H9 (cell line): ENCODE data around the gene TMPRSS11A. TPM values are rescaled to one million over a fixed set of nuclear protein-coding genes. Genes with fewer than 3 reads are reported as not detected.

Source experiments
- DNase-seq: peaks from one replicate; pipeline ENCODE4 v3.0.0-alpha.2; 2017
- H2AFZ ChIP-seq: one replicate; pipeline ENCODE4 v1.6.1; 2013; ENCODE audit warnings: mild to moderate bottlenecking, low read length, control low read depth, moderate library complexity
- H2AK5ac ChIP-seq: 2 replicates; pipeline ENCODE4 v1.6.1; 2013; ENCODE audit warnings: low read length, control low read depth, mixed read lengths; ENCODE audit not compliant: insufficient read length
- H2BK120ac ChIP-seq: one replicate; pipeline ENCODE4 v1.6.1; 2013; ENCODE audit warnings: low read depth, mild to moderate bottlenecking, low read length, control low read depth, inconsistent platforms; ENCODE audit not compliant: poor library complexity, severe bottlenecking
- H2BK12ac ChIP-seq: 2 replicates; pipeline ENCODE4 v1.6.1; 2013; ENCODE audit warnings: low read length, control low read depth, mixed read lengths, low read depth; ENCODE audit not compliant: insufficient read length
- H2BK15ac ChIP-seq: 2 replicates; pipeline ENCODE4 v1.6.1; 2013; ENCODE audit warnings: low read depth, low read length, control low read depth
- H2BK20ac ChIP-seq: one replicate; pipeline ENCODE4 v1.6.1; 2013; ENCODE audit warnings: low read depth, mild to moderate bottlenecking, low read length, control low read depth, inconsistent platforms; ENCODE audit not compliant: poor library complexity, severe bottlenecking
- H2BK5ac ChIP-seq: 2 replicates; pipeline ENCODE4 v1.6.1; 2013; ENCODE audit warnings: low read length, control low read depth, mixed read lengths; ENCODE audit not compliant: insufficient read length
- H3K14ac ChIP-seq: 2 replicates; pipeline ENCODE4 v1.6.1; 2013; ENCODE audit warnings: low read length, control low read depth; ENCODE audit not compliant: insufficient read depth
- H3K18ac ChIP-seq: 2 replicates; pipeline ENCODE4 v1.6.1; 2013; ENCODE audit warnings: low read depth, mild to moderate bottlenecking, mixed read lengths, low read length, control low read depth; ENCODE audit not compliant: insufficient read length
- H3K23ac ChIP-seq: 2 replicates; pipeline ENCODE4 v1.6.1; 2013; ENCODE audit warnings: low read length, control low read depth, mixed read lengths, low read depth; ENCODE audit not compliant: insufficient read length
- H3K23me2 ChIP-seq: 2 replicates; pipeline ENCODE4 v1.6.1; 2013; ENCODE audit warnings: low read depth, mild to moderate bottlenecking, mixed read lengths, low read length, control low read depth; ENCODE audit not compliant: insufficient read length, poor library complexity, severe bottlenecking
- H3K27ac ChIP-seq: 2 replicates; pipeline ENCODE4 v1.5.1; 2013; ENCODE audit warnings: low read length, control low read depth, mixed read lengths, low read depth; ENCODE audit not compliant: insufficient read length
- H3K27me3 ChIP-seq: 2 replicates; pipeline ENCODE4 v1.6.1; 2013; ENCODE audit warnings: low read length, control low read depth, inconsistent platforms; ENCODE audit not compliant: insufficient read depth
- H3K4ac ChIP-seq: 2 replicates; pipeline ENCODE4 v1.6.1; 2013; ENCODE audit warnings: low read depth, mild to moderate bottlenecking, control low read depth, inconsistent platforms, low read length, moderate library complexity
- H3K4me1 ChIP-seq: 2 replicates; pipeline ENCODE4 v1.6.1; 2013; ENCODE audit warnings: low read length, control low read depth, inconsistent platforms; ENCODE audit not compliant: insufficient read depth
- H3K4me2 ChIP-seq: 2 replicates; pipeline ENCODE4 v1.6.1; 2013; ENCODE audit warnings: low read length, control low read depth, mixed read lengths; ENCODE audit not compliant: insufficient read length, insufficient read depth
- H3K56ac ChIP-seq: 2 replicates; pipeline ENCODE4 v1.6.1; 2013; ENCODE audit warnings: low read depth, mild to moderate bottlenecking, mixed read lengths, low read length, control low read depth; ENCODE audit not compliant: insufficient read length
- H3K79me1 ChIP-seq: 2 replicates; pipeline ENCODE4 v1.6.1; 2013; ENCODE audit warnings: low read depth, mild to moderate bottlenecking, moderate library complexity, low read length, control low read depth, inconsistent platforms; ENCODE audit not compliant: insufficient read depth, poor library complexity, severe bottlenecking
- H3K79me2 ChIP-seq: 2 replicates; pipeline ENCODE4 v1.6.1; 2013; ENCODE audit warnings: low read length, control low read depth, inconsistent platforms; ENCODE audit not compliant: insufficient read depth
- H3K9ac ChIP-seq: 2 replicates; pipeline ENCODE4 v1.6.1; 2013; ENCODE audit warnings: low read length, control low read depth, mixed read lengths; ENCODE audit not compliant: insufficient read length; ENCODE audit errors: extremely low read depth
- H3K9me3 ChIP-seq: one replicate; pipeline ENCODE4 v1.6.1; 2013; ENCODE audit warnings: low read depth, low read length, inconsistent platforms; ENCODE audit not compliant: control insufficient read depth
- H3T11ph ChIP-seq: one replicate; pipeline ENCODE4 v1.6.1; 2013; ENCODE audit warnings: mild to moderate bottlenecking, low read length, control low read depth, inconsistent platforms
- H4K20me1 ChIP-seq: one replicate; pipeline ENCODE4 v1.6.1; 2013; ENCODE audit not compliant: control insufficient read depth, insufficient read length, insufficient read depth
- H4K5ac ChIP-seq: 2 replicates; pipeline ENCODE4 v1.6.1; 2013; ENCODE audit warnings: low read depth, mild to moderate bottlenecking, mixed read lengths, low read length, control low read depth; ENCODE audit not compliant: insufficient read length
- H4K8ac ChIP-seq: replicated peaks from 2 replicates; pipeline ENCODE4 v1.6.1; 2013; ENCODE audit warnings: low read length, control low read depth, mixed read lengths, low read depth; ENCODE audit not compliant: insufficient read length
- H4K91ac ChIP-seq: 2 replicates; pipeline ENCODE4 v1.6.1; 2013; ENCODE audit warnings: low read depth, mild to moderate bottlenecking, moderate library complexity, mixed read lengths, low read length, control low read depth; ENCODE audit not compliant: insufficient read length
- H3K27ac Mint-ChIP-seq, 3 experiments: 2 replicates in 2 of 3; 3 replicates in 1 of 3; pipeline ENCODE4 v1.8.0; 2020 to 2021; ENCODE audit warnings: mixed read lengths in 3 of 3, mild to moderate bottlenecking in 1 of 3, moderate library complexity in 1 of 3
- H3K27me3 Mint-ChIP-seq: 2 replicates; pipeline ENCODE4 v1.8.0; 2021; ENCODE audit warnings: low read depth, mild to moderate bottlenecking, moderate library complexity, mixed read lengths
- H3K36me3 Mint-ChIP-seq, 3 experiments: 2 replicates in 2 of 3; 3 replicates in 1 of 3; pipeline ENCODE4 v1.8.0; 2020 to 2021; ENCODE audit warnings: low read depth in 3 of 3, mixed read lengths in 3 of 3; ENCODE audit not compliant: insufficient read depth in 1 of 3
- H3K4me1 Mint-ChIP-seq, 2 experiments: 2 replicates each; pipeline ENCODE4 v1.8.0; 2020; ENCODE audit warnings: mixed read lengths in 2 of 2
- H3K4me3 Mint-ChIP-seq, 2 experiments: 2 replicates in 1 of 2; 3 replicates in 1 of 2; pipeline ENCODE4 v1.8.0; 2020 to 2021; ENCODE audit warnings: mild to moderate bottlenecking in 2 of 2, mixed read lengths in 2 of 2, moderate library complexity in 1 of 2
- H3K9me3 Mint-ChIP-seq, 2 experiments: 2 replicates in 1 of 2; 3 replicates in 1 of 2; pipeline ENCODE4 v1.8.0; 2020; ENCODE audit warnings: mild to moderate bottlenecking in 2 of 2, mixed read lengths in 2 of 2, moderate library complexity in 1 of 2
- CTCF ChIP-seq: fragments of 200-600 bp; sonication (generic); conservative IDR thresholded peaks from 3 replicates; pipeline ENCODE4 v1.8.0; 2021; ENCODE audit warnings: antibody characterized with exemption, mild to moderate bottlenecking
- WGBS: extraction: QIAGEN DNeasy Blood & Tissue Kit; methylation state at CpG from one replicate; pipeline ENCODE4 v1.1.7; 2013; ENCODE audit warnings: missing lambda C conversion rate, low lambda C conversion rate, mixed read lengths; ENCODE audit not compliant: insufficient read length; ENCODE audit errors: extremely low coverage; 5-methylcytosine and 5-hydroxymethylcytosine counted together
- total RNA-seq: library from RNA; stranded (reverse); gene quantifications from 2 replicates; pipeline ENCODE4 v1.2.1, GENCODE V29; 2021

The TMPRSS11A gene
- total RNA-seq, 1 experiment from 2014 or later: not detected

- Histone ChIP-seq H3K4me1 (no peaks in the 10 kb centered on the region), H3K79me2 (no peaks in the 10 kb centered on the region), H2BK20ac (no peak overlapping the region), H2AFZ (no peak overlapping the region), H4K91ac (no peak overlapping the region), H3K14ac (no peak overlapping the region), H2BK120ac (no peak overlapping the region), H4K8ac (no peak overlapping the region), H3K27me3 (no peaks in the 10 kb centered on the region), H4K5ac (no peak overlapping the region), H2BK5ac (no peak overlapping the region), H3K56ac (no peak overlapping the region), H4K20me1 (no peaks in the 10 kb centered on the region), H3K4me2 (no peak overlapping the region), H2BK15ac (no peak overlapping the region), H3K18ac (no peak overlapping the region), H3K27ac (no peak overlapping the region), H2AK5ac (no peak overlapping the region), H3K79me1 (no peaks in the 10 kb centered on the region), H3K4ac (no peak overlapping the region), H2BK12ac (no peak overlapping the region), H3K9me3 (no peaks in the 10 kb centered on the region), H3T11ph (no peak overlapping the region), H3K23me2 (no peaks in the 10 kb centered on the region), H3K23ac (no peak overlapping the region), H3K9ac (no peak overlapping the region)
- Mint-ChIP-seq H3K36me3 (no peaks in the 10 kb centered on the region), H3K4me3 (no peak overlapping the region), H3K27me3 (no peaks in the 10 kb centered on the region), H3K9me3 (no peaks in the 10 kb centered on the region), H3K4me1 (0 out of 4 replicates have a peak, but pooled peaks cover 0 to 3% of the 10 kb centered on the region in 2 experiments), H3K27ac (no peak overlapping the region)
- no CpG with 5 or more reads among the region's 6 CpGs for WGBS
- no peak for TF ChIP-seq CTCF
- DNase-seq: no peak
Observed at GRCh38 chr4:67861513-67861912, 101.8 kb downstream of the TMPRSS11A start.

Other genes starting within 250 kb of the TMPRSS11A start
- not detected in 2 replicates for gene GNRHR, start 209.1 kb downstream of the TMPRSS11A start, total RNA-seq
- gene TMPRSS11D, start 79.5 kb downstream of the TMPRSS11A start, total RNA-seq: not detected in 2 replicates
- gene TMPRSS11F, start 166.4 kb upstream of the TMPRSS11A start, total RNA-seq: not detected in 2 replicates